HG03460 (cell line): ENCODE measurements around the gene ILF2.
"Not testable (repeated sequence)": the region's sequence is repeated elsewhere in the genome, so short reads cannot be mapped to it uniquely, and the experiment has no call there.

Experiments
- ATAC-seq: cut with Tn5 transposase; IDR thresholded peaks from one replicate; pipeline ENCODE4 v1.9.1; 2021; ENCODE audit not compliant: unreplicated experiment

The ILF2 gene

DNA sequence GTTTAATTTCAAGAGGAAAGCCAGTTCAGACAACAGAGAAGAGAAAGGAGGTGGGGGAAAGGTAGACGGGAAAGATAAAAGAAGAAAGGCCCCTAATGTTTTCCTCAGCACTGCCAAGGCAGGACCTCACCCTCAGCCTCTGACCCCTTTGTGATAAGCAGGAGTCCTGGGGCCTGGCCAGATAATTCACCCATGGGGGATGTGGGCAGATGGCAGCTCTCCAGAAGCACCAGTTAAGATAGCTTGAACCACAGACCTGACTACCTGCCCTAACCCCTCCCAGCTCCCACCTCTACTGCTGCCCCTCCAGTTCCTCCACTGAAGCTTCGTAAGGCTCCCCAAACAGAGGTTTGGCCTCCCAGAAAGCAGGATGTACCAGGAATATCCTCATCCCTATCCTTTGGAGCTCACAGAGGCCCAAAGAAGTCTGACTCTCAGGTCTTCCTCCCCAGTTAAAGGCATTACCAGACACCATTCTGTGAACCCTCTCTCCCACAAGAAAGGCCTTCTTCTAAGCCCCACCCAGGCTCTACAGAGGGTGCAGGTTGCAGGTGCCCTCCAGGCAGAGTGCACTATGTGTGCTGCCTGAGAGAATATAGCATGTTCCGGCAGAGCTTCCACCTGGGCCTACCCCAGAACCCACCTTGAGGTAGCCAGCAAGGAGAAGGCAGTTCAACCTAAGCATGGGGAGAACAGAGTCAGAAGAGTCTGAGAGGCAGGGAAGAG is 21.5 kb downstream of the ILF2 start:
- no peak for ATAC-seq

GRCh38 chr1:153648000-153648643 is 22.7 kb downstream of the ILF2 start:
- ATAC-seq: no peak

GRCh38 chr1:153647346-153647714 is 23.5 kb downstream of the ILF2 start:
- ATAC-seq: no peak

- no peak for ATAC-seq
Measured at GRCh38 chr1:153646672-153647345, 24.0 kb downstream of the ILF2 start.

- no peak for ATAC-seq
Measured at GRCh38 chr1:153643816-153644215, 27.0 kb downstream of the ILF2 start.

GRCh38 chr1:153643100-153643499 is 27.7 kb downstream of the ILF2 start:
- no peak for ATAC-seq

- ATAC-seq: no peak
Measured at GRCh38 chr1:153642161-153642560, 28.6 kb downstream of the ILF2 start.

DNA sequence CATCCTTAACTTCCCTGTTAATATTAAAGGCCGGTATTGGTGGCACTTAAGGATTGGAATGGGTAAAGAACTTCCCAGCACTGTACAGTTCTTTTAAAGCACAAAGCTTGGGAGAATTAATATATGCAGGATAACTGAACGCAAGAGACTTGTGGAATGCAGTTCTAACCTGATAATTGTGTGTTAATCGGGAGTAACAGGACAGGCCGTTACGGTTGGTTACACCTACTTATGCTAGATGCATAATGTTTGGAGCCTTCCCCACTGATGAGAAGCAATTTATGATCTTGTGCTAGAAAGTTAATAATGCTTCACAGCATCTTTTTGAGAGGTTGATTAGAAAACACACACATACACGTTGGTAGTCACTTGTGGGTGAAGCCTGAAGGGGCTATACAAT is 29.9 kb downstream of the ILF2 start:
- ATAC-seq: no peak

DNA sequence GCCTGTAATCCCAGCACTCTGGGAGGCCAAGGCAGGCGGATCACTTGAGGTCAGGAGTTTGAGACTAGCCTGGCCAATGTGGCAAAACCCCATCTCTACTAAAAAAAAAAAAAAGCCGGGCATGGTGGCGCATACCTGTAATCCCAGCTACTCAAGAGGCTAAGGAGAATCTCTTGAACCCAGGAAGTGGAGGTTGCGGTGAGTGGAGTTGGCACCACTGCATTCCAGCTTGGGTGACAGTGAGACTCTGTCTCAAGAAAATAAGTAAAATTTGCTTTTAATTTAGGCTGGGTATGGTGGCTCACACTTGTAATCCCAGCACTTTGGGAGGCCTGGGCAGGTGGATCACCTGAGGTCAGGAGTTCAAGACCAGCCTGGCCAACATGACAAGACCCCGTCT is 30.6 kb downstream of the ILF2 start:
- ATAC-seq: not testable (repeated sequence)

- no peak for ATAC-seq
Measured at GRCh38 chr1:153639280-153639679, 31.5 kb downstream of the ILF2 start.

DNA sequence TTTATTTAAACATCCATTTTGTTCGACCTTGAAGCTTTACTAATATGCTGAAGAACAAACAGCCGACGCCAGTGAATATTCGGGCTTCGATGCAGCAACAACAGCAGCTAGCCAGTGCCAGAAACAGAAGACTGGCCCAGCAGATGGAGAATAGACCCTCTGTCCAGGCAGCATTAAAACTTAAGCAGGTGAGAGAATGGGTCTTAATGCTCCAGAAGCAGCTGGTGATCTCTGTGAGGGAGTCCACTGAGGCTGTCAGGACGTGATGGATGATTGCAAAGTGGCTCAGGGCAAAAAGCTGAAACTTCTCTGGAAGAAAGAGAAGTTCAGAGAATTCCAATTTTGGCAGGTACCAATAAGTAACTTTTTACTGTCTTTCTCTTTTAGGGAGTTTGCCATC is 32.5 kb downstream of the ILF2 start:
- no peak for ATAC-seq

- no peak for ATAC-seq
Measured at GRCh38 chr1:153636312-153636711, 34.5 kb downstream of the ILF2 start.

DNA sequence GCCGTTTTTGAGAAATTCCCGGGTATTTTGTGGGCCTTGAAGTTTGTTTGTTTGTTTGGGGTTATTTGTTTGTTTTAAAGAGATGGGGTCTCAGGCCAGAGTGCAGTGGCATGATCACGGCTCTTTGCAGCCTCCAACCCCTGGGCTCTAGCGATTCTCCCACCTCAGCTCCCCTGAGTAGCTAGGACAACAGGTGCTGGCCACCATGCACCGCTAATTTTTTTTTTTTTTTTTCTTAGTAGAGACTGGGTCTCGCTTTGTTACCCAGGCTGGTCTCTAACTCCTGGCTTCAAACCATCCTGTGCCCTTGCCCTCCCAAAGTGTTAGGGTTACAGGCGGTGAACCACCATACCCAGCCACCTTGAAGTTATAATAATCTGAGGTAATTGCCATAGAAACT is 34.9 kb downstream of the ILF2 start:
- no peak for ATAC-seq

DNA sequence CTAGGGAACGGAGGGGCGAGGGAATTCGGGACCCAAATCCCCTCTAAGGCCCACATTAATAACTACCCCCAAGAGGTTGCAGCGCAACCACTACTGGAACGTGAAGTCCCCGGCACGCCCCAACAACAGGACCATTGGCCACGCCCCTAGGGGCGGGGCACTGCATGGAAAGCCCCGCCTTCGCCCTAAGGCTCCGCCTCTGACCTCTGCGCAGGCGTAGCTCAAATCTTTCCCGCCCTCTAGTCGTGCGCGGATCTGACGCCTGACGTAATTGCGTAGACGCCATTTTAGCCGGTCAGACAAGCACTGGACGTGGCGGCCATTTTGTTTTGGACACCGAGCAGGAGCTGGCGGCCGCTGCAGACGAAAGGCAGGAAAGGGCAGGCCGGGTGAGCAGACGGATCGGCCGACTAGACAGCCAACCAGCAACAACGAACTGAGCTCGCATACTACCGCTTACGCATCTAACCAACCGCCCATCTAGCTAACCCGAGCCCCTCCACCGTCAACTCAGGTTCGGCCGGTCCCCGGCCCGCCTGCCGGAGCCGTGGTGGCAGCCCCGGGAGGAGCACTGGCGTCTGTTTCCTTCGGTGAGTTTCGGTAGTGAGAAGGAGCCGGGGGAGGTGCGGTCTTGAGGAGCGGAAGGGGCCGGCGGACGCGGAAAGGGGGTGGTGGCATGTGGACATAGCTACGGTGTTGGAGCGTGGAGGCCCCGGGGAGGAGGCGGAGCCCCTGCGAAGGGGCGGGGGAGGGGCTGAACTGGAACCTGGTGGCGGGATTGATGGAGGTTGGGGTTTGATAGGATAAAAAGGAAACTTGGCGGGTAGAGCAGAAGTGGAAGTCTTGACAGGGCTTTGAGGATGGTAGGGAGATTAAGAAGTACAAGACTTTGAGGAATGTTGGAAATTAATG is 36.8 kb downstream of the ILF2 start, which contains the start of gene CHTOP:
Gene CHTOP (plus strand): TSS at position 313 of the 912 bp plus-strand sequence. CDS start 2,523 bp downstream, outside the sequence.
- ATAC-seq: peak; percentile 87

DNA sequence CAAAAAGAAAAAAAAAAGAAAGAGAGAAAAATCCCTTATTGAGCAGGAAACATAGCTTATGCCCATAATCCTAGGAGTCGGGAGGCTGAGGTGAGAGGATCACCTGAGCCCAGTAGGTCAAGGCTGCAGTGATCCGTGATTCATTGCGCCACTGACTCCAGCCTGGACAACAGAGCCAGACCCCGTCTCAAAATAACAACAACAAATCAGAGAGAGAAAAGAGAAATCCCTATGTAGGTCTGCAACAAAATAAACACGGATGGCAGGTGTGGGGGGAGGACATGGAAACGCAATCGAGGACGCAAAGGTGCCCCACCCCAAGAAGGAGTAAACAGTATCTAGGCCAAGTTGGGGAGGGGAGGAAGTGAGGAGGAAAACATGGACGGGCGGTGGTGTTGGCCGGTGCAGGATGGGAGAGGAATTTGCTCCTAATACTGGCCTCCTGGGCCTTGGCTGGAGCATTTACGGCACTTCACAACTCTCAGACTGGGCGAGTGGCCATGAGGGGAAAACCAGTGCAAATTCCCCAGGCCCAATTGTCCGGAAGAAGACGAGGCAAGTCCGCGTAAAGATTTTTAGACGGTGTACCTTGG is 37.5 kb downstream of the ILF2 start:
- ATAC-seq: no peak

DNA sequence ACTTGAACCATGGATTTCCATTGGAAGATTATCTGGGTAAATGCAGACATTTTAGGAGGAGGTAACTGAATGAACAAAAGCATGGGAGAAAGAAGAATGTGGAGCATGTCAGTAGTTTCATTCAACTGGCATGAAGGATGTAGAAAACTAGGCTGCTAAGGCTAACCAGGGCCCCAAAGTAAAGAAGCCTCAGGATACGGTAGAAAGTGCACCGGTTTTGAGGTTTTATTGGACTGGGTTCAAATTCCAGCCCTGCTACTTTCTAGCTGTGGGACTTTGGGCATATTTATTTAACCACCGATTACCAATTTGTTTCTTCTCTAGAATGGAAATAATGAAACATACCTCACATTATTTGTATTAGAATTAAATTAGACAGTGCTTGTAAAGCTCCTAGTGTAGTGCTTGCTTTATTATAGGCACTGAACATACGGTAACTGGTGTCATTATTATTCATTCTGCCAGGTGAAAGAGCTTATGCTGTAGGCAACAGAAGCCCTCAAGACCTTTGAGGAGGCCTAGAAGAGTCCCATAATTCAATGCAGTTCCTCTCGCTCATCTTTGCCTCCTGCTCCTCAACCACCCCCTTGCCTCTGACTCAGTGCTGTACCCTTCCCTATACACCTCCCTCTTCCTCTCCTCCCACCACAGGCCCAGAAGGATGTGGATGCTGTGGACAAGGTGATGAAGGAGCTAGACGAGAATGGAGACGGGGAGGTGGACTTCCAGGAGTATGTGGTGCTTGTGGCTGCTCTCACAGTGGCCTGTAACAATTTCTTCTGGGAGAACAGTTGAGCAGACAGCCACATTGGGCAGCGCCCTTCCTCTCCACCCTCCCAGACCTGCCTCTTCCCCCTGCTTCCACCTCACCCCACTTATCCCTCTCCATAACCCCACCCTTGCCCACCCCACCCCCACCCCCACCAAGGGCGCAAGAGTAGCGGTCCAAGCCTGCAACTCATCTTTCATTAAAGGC is 39.5 kb downstream of the ILF2 start:
- ATAC-seq: no peak

GRCh38 chr1:153630384-153630783 is 40.4 kb downstream of the ILF2 start:
- ATAC-seq: no peak

- no peak for ATAC-seq
Measured at GRCh38 chr1:153629971-153630370, 40.8 kb downstream of the ILF2 start.

DNA sequence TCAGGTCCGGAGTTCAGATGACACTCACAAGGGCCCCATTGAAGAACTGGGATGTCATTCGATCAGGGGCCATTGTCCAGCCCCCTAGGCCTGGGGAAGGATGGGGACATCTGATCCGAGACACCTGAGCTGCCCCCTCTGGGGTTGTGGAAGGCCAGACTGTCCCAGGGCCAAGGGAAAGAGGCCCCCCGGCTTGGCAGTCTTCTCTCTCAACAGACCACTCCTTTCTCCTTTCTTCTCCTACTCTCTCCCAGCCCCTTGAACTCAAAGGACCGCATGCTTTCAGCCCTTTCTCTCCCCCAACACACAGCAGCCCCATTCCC is 41.5 kb downstream of the ILF2 start:
- ATAC-seq: no peak
